GM23338 (cell line): Measurements from ENCODE around the gene MLF2.
A peak's percentile ranks its signal among the peaks of the same experiment; 100 is the strongest.

Source experiments
- CREB1 ChIP-seq: fragments of 250-450 bp; sonication (Bioruptor Pico); IDR thresholded peaks from 2 replicates; pipeline ENCODE4 v1.5.0; 2020; ENCODE audit warnings: low read depth, mild to moderate bottlenecking, moderate library complexity
- EZH2 ChIP-seq: fragments of 200-600 bp; sonication (generic); IDR thresholded peaks from one replicate; pipeline ENCODE4 v1.8.0; 2017; ENCODE audit warnings: antibody characterized with exemption, mild to moderate bottlenecking, low read depth; ENCODE audit not compliant: unreplicated experiment
- EZH2phosphoT487 ChIP-seq: fragments of 200-600 bp; sonication (generic); IDR thresholded peaks from one replicate; pipeline ENCODE4 v1.8.1; 2018; ENCODE audit warnings: antibody characterized with exemption; ENCODE audit not compliant: unreplicated experiment
- POLR2AphosphoS5 ChIP-seq: IDR thresholded peaks from 2 replicates; pipeline ENCODE4 v1.6.1; 2016; ENCODE audit warnings: antibody characterized with exemption, low read depth
- STAT1 ChIP-seq: IDR thresholded peaks from one replicate; pipeline ENCODE4 v1.6.1; 2016; ENCODE audit warnings: antibody characterized with exemption; ENCODE audit not compliant: unreplicated experiment
- ZNF114 ChIP-seq: fragments of 250-450 bp; sonication (Bioruptor Pico); IDR thresholded peaks from 2 replicates; pipeline ENCODE4 v1.5.0; 2020; ENCODE audit warnings: mild to moderate bottlenecking, moderate library complexity
- ZNF331 ChIP-seq: fragments of 250-450 bp; sonication (Bioruptor Pico); IDR thresholded peaks from 2 replicates; pipeline ENCODE4 v1.5.0; 2020; ENCODE audit warnings: low read depth, mild to moderate bottlenecking, moderate library complexity
- TF ChIP-seq, protein P1 (sequence below), 2 experiments: fragments of 200-600 bp in 1 of 2; sonication (generic) in 1 of 2; conservative IDR thresholded peaks; 2 replicates each; pipeline versions ENCODE4 v1.5.1 to v1.6.1; 2016 to 2017; ENCODE audit warnings: antibody characterized with exemption in 2 of 2, low read depth in 2 of 2, mild to moderate bottlenecking in 2 of 2, moderate library complexity in 1 of 2
- TF ChIP-seq, protein P2 (sequence below): IDR thresholded peaks from one replicate; pipeline ENCODE4 v1.6.1; 2018; ENCODE audit warnings: antibody characterized with exemption; ENCODE audit not compliant: unreplicated experiment
- TF ChIP-seq, protein P3 (sequence below): fragments of 250-450 bp; sonication (Bioruptor Pico); IDR thresholded peaks from 2 replicates; pipeline ENCODE4 v1.5.0; 2020; ENCODE audit warnings: mild to moderate bottlenecking, moderate library complexity
- TF ChIP-seq, protein P4 (sequence below): IDR thresholded peaks from 2 replicates; pipeline ENCODE4 v1.6.1; 2016; ENCODE audit warnings: antibody characterized with exemption

DNA sequence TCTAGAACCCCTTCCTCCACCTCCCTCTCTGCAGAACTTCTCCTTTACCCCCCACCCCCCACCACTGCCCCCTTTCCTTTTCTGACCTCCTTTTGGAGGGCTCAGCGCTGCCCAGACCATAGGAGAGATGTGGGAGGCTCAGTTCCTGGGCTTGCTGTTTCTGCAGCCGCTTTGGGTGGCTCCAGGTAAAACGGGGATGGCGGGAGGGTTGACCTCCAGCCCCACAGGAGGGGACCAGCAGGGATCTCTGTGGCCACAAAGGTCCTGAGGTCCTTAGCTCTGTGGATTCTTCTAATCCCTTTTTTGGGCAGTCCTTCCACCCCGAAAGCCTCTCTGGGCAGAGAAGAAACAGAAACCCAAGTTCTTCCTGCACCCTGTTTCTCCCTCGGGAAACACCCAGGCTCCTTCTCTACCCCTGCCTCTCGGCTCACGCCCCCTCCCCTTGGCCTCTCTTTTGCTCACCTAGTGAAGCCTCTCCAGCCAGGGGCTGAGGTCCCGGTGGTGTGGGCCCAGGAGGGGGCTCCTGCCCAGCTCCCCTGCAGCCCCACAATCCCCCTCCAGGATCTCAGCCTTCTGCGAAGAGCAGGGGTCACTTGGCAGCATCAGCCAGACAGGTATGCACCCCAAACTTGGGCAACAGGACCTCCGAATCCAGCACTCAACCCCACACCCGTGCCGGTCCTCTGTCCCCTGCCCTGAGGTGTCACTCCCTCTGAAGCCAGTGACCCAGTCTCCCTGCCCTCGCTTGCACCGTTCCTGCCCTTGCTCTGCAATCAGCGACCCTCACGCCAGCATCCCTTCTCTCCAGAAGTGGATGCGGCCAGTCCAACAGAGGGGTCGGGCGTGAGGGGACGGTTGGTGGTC lies 20.0 kb upstream of the MLF2 start:
- TF ChIP-seq EZH2 (peak; percentile 27), EZH2phosphoT487 (no peak), ZNF114 (CRISPR knock-in tag) (no peak), CREB1 (no peak), STAT1 (no peak), ZNF331 (no peak), POLR2AphosphoS5 (no peak)
- TF ChIP-seq, protein P1, sequence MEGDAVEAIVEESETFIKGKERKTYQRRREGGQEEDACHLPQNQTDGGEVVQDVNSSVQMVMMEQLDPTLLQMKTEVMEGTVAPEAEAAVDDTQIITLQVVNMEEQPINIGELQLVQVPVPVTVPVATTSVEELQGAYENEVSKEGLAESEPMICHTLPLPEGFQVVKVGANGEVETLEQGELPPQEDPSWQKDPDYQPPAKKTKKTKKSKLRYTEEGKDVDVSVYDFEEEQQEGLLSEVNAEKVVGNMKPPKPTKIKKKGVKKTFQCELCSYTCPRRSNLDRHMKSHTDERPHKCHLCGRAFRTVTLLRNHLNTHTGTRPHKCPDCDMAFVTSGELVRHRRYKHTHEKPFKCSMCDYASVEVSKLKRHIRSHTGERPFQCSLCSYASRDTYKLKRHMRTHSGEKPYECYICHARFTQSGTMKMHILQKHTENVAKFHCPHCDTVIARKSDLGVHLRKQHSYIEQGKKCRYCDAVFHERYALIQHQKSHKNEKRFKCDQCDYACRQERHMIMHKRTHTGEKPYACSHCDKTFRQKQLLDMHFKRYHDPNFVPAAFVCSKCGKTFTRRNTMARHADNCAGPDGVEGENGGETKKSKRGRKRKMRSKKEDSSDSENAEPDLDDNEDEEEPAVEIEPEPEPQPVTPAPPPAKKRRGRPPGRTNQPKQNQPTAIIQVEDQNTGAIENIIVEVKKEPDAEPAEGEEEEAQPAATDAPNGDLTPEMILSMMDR (conservative IDR thresholded peaks at IDR 0.05; ENCODE audit: low read depth in 2 of 2), result no peak
- TF ChIP-seq, protein P2, sequence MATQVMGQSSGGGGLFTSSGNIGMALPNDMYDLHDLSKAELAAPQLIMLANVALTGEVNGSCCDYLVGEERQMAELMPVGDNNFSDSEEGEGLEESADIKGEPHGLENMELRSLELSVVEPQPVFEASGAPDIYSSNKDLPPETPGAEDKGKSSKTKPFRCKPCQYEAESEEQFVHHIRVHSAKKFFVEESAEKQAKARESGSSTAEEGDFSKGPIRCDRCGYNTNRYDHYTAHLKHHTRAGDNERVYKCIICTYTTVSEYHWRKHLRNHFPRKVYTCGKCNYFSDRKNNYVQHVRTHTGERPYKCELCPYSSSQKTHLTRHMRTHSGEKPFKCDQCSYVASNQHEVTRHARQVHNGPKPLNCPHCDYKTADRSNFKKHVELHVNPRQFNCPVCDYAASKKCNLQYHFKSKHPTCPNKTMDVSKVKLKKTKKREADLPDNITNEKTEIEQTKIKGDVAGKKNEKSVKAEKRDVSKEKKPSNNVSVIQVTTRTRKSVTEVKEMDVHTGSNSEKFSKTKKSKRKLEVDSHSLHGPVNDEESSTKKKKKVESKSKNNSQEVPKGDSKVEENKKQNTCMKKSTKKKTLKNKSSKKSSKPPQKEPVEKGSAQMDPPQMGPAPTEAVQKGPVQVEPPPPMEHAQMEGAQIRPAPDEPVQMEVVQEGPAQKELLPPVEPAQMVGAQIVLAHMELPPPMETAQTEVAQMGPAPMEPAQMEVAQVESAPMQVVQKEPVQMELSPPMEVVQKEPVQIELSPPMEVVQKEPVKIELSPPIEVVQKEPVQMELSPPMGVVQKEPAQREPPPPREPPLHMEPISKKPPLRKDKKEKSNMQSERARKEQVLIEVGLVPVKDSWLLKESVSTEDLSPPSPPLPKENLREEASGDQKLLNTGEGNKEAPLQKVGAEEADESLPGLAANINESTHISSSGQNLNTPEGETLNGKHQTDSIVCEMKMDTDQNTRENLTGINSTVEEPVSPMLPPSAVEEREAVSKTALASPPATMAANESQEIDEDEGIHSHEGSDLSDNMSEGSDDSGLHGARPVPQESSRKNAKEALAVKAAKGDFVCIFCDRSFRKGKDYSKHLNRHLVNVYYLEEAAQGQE, result no peak
- TF ChIP-seq, protein P3, sequence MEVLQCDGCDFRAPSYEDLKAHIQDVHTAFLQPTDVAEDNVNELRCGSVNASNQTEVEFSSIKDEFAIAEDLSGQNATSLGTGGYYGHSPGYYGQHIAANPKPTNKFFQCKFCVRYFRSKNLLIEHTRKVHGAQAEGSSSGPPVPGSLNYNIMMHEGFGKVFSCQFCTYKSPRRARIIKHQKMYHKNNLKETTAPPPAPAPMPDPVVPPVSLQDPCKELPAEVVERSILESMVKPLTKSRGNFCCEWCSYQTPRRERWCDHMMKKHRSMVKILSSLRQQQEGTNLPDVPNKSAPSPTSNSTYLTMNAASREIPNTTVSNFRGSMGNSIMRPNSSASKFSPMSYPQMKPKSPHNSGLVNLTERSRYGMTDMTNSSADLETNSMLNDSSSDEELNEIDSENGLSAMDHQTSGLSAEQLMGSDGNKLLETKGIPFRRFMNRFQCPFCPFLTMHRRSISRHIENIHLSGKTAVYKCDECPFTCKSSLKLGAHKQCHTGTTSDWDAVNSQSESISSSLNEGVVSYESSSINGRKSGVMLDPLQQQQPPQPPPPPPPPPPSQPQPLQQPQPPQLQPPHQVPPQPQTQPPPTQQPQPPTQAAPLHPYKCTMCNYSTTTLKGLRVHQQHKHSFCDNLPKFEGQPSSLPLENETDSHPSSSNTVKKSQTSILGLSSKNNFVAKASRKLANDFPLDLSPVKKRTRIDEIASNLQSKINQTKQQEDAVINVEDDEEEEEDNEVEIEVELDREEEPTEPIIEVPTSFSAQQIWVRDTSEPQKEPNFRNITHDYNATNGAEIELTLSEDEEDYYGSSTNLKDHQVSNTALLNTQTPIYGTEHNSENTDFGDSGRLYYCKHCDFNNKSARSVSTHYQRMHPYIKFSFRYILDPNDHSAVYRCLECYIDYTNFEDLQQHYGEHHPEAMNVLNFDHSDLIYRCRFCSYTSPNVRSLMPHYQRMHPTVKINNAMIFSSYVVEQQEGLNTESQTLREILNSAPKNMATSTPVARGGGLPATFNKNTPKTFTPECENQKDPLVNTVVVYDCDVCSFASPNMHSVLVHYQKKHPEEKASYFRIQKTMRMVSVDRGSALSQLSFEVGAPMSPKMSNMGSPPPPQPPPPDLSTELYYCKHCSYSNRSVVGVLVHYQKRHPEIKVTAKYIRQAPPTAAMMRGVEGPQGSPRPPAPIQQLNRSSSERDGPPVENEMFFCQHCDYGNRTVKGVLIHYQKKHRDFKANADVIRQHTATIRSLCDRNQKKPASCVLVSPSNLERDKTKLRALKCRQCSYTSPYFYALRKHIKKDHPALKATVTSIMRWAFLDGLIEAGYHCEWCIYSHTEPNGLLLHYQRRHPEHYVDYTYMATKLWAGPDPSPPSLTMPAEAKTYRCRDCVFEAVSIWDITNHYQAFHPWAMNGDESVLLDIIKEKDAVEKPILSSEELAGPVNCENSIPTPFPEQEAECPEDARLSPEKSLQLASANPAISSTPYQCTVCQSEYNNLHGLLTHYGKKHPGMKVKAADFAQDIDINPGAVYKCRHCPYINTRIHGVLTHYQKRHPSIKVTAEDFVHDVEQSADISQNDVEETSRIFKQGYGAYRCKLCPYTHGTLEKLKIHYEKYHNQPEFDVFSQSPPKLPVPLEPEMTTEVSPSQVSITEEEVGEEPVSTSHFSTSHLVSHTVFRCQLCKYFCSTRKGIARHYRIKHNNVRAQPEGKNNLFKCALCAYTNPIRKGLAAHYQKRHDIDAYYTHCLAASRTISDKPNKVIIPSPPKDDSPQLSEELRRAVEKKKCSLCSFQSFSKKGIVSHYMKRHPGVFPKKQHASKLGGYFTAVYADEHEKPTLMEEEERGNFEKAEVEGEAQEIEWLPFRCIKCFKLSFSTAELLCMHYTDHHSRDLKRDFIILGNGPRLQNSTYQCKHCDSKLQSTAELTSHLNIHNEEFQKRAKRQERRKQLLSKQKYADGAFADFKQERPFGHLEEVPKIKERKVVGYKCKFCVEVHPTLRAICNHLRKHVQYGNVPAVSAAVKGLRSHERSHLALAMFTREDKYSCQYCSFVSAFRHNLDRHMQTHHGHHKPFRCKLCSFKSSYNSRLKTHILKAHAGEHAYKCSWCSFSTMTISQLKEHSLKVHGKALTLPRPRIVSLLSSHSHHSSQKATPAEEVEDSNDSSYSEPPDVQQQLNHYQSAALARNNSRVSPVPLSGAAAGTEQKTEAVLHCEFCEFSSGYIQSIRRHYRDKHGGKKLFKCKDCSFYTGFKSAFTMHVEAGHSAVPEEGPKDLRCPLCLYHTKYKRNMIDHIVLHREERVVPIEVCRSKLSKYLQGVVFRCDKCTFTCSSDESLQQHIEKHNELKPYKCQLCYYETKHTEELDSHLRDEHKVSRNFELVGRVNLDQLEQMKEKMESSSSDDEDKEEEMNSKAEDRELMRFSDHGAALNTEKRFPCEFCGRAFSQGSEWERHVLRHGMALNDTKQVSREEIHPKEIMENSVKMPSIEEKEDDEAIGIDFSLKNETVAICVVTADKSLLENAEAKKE (CRISPR knock-in tag), result no peak
- TF ChIP-seq, protein P4, sequence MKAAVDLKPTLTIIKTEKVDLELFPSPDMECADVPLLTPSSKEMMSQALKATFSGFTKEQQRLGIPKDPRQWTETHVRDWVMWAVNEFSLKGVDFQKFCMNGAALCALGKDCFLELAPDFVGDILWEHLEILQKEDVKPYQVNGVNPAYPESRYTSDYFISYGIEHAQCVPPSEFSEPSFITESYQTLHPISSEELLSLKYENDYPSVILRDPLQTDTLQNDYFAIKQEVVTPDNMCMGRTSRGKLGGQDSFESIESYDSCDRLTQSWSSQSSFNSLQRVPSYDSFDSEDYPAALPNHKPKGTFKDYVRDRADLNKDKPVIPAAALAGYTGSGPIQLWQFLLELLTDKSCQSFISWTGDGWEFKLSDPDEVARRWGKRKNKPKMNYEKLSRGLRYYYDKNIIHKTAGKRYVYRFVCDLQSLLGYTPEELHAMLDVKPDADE, result no peak; the same call in 1 of the 2 replicates
